SK-N-SH (cell line): ENCODE results near the gene DHRSX.

Source experiments
- JUND ChIP-seq: IDR thresholded peaks from 2 replicates; pipeline ENCODE4 v1.4.0; 2012
- RAD21 ChIP-seq: IDR thresholded peaks from 2 replicates; pipeline ENCODE4 v1.6.1; 2012; ENCODE audit warnings: mild to moderate bottlenecking, low read length

- TF ChIP-seq RAD21 = no peak
- no peak for TF ChIP-seq JUND
These were observed 234.1 kb downstream of the DHRSX start for GRCh38 chrX:2266445-2267349.
